Endometrial microvascular endothelial cells (primary cell): ENCODE measurements around the gene SOX13. TPM values are rescaled to one million over a fixed set of nuclear protein-coding genes. Genes with fewer than 3 reads are reported as not detected.
"Not testable (repeated sequence)": the region's sequence is repeated elsewhere in the genome, so short reads cannot be mapped to it uniquely, and the experiment has no call there.

ENCODE experiments used
- in situ Hi-C: cut with HindIII; loops from 2 replicates; pipeline ENCODE4 v1.10.0; 2017; ENCODE audit warnings: low sequenced_read_pairs, low pct_unique_long_range_greater_than_20kb; ENCODE audit errors: inconsistent ontology term
- total RNA-seq: library from RNA; depleted of rRNA; stranded (reverse); fragments of >200 nt; gene quantifications from one replicate; pipeline ENCODE4 v1.2.3, GENCODE V29; 2015; ENCODE audit errors: inconsistent ontology term

SOX13 gene
- total RNA-seq, 1 donor from 2014 or later, result 8.7 TPM

GRCh38 chr1:204081791-204082513 lies 9.0 kb downstream of the SOX13 start:
- in situ Hi-C loops, result no loop called here

- in situ Hi-C loops, result no loop called here
These were observed 10.6 kb downstream of the SOX13 start for GRCh38 chr1:204083491-204083890.

- in situ Hi-C loops, result no loop called here
These were observed 11.4 kb downstream of the SOX13 start for GRCh38 chr1:204084247-204084772.

GRCh38 chr1:204085876-204086275 lies 13.0 kb downstream of the SOX13 start:
- in situ Hi-C loops, result no loop called here

GRCh38 chr1:204087181-204087892 lies 14.4 kb downstream of the SOX13 start:
- in situ Hi-C loops, result no loop called here

GRCh38 chr1:204087893-204088528 lies 15.1 kb downstream of the SOX13 start:
- in situ Hi-C loops, result no loop called here

GRCh38 chr1:204088596-204088995 lies 15.7 kb downstream of the SOX13 start:
- in situ Hi-C loops, result no loop called here

- in situ Hi-C loops, result no loop called here
These were observed 16.3 kb downstream of the SOX13 start for GRCh38 chr1:204089044-204089751.

- in situ Hi-C loops, result not testable (repeated sequence)
These were observed 17.2 kb downstream of the SOX13 start for GRCh38 chr1:204090132-204090531.

GRCh38 chr1:204091066-204091465 lies 18.2 kb downstream of the SOX13 start:
- in situ Hi-C loops, result no loop called here

GRCh38 chr1:204091787-204092312 lies 18.9 kb downstream of the SOX13 start:
- in situ Hi-C loops, result no loop called here

- in situ Hi-C loops, result no loop called here
These were observed 19.9 kb downstream of the SOX13 start for GRCh38 chr1:204092632-204093420.

GRCh38 chr1:204093421-204093717 lies 20.5 kb downstream of the SOX13 start:
- in situ Hi-C loops, result no loop called here

- in situ Hi-C loops, result no loop called here
These were observed 20.9 kb downstream of the SOX13 start for GRCh38 chr1:204093781-204094180.

GRCh38 chr1:204094313-204094729 lies 21.4 kb downstream of the SOX13 start:
- in situ Hi-C loops, result no loop called here

- in situ Hi-C loops, result no loop called here
These were observed 22.1 kb downstream of the SOX13 start for GRCh38 chr1:204094856-204095634.

GRCh38 chr1:204096931-204097330 lies 24.0 kb downstream of the SOX13 start:
- in situ Hi-C loops, result no loop called here

- in situ Hi-C loops, result no loop called here
These were observed 25.8 kb downstream of the SOX13 start for GRCh38 chr1:204098683-204099082.
